Measurements from ENCODE around the gene RNGTT. TPM values are rescaled to one million over a fixed set of nuclear protein-coding genes. Genes with fewer than 3 reads are reported as not detected.
"Not testable (repeated sequence)": the region's sequence is repeated elsewhere in the genome, so short reads cannot be mapped to it uniquely, and the experiment has no call there.

RNGTT gene
- total RNA-seq, 1 donor from 2014 or later = 13.1 TPM

DNA sequence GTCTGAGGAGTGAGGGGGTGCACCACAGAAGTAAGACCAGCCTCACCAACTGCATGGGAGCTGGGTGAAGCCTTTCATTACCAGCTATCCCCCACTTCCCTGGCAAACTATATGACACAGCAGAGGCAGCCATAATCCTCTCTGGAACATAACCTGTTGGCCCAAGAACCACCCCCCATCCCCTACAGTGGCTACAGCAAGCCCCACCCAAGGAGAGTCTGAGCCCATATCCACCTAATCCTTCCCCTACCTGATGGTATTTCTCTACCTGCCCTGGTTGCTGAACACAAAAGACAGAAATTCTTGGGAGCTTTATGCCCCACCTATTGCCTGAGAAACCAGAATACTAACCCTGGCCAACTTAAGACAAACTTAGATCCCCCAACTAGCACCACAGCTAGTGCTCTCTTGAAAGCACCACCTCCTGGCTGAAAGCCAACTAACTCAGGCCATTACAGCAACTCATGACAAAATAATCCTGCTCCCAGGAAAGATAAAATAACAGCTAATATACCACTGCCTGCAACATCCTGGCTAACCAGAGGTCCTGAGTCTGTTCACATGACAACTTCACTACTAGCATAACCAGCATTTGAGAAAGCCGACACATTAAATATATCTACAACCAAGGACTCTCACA, 11.2 kb downstream of the RNGTT start:
- Mint-ChIP-seq H3K27ac (ENCODE audit: unreplicated experiment) (no peak overlapping the region), H3K36me3 (ENCODE audit: low read depth) (peaks cover 5% of the 10 kb centered on the region), H3K27me3 (ENCODE audit: low read depth) (no peaks in the 10 kb centered on the region), H3K4me3 (ENCODE audit: unreplicated experiment) (no peak overlapping the region), H3K4me1 (ENCODE audit: low read depth) (peaks cover 14% of the 10 kb centered on the region), H3K9me3 (ENCODE audit: low read depth) (peaks cover 12% of the 10 kb centered on the region)
- no peak for DNase-seq (ENCODE audit: low spot score)
- TF ChIP-seq, protein P1, sequence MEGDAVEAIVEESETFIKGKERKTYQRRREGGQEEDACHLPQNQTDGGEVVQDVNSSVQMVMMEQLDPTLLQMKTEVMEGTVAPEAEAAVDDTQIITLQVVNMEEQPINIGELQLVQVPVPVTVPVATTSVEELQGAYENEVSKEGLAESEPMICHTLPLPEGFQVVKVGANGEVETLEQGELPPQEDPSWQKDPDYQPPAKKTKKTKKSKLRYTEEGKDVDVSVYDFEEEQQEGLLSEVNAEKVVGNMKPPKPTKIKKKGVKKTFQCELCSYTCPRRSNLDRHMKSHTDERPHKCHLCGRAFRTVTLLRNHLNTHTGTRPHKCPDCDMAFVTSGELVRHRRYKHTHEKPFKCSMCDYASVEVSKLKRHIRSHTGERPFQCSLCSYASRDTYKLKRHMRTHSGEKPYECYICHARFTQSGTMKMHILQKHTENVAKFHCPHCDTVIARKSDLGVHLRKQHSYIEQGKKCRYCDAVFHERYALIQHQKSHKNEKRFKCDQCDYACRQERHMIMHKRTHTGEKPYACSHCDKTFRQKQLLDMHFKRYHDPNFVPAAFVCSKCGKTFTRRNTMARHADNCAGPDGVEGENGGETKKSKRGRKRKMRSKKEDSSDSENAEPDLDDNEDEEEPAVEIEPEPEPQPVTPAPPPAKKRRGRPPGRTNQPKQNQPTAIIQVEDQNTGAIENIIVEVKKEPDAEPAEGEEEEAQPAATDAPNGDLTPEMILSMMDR (IDR thresholded peaks at IDR 0.05) = no peak

- Mint-ChIP-seq H3K9me3 (ENCODE audit: low read depth) (no peaks in the 10 kb centered on the region), H3K4me1 (ENCODE audit: low read depth) (no peaks in the 10 kb centered on the region), H3K27ac (ENCODE audit: unreplicated experiment) (no peak overlapping the region), H3K27me3 (ENCODE audit: low read depth) (no peaks in the 10 kb centered on the region), H3K4me3 (ENCODE audit: unreplicated experiment) (no peak overlapping the region), H3K36me3 (ENCODE audit: low read depth) (no peaks in the 10 kb centered on the region)
- TF ChIP-seq, protein P1 (IDR thresholded peaks at IDR 0.05) = no peak
- DNase-seq (ENCODE audit: low spot score) = no peak
These were observed 17.9 kb downstream of the RNGTT start for GRCh38 chr6:88945415-88946008.

DNA sequence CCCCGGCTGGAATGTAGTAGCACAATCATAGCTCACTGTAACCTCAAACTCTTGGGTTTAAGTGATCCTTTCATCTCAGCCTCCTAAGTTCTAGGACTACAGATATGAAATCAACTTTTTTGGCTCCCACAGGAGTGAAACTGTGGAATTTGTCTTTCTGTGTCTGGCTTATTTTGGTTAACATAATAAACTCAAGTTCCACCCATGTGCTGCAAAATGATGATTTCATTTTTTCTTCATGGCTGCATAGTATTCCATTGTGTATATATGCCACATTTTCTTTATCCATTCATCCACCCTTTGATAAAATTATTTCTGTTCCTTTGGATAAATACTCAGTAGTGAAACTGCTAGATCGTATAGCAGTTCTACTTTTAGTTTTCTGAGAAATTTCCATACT, 29.9 kb downstream of the RNGTT start:
- Mint-ChIP-seq H3K27ac (ENCODE audit: unreplicated experiment) (no peak overlapping the region), H3K4me3 (ENCODE audit: unreplicated experiment) (no peak overlapping the region), H3K9me3 (ENCODE audit: low read depth) (peaks cover 13% of the 10 kb centered on the region), H3K36me3 (ENCODE audit: low read depth) (peaks cover 26% of the 10 kb centered on the region), H3K4me1 (ENCODE audit: low read depth) (no peaks in the 10 kb centered on the region), H3K27me3 (ENCODE audit: low read depth) (no peaks in the 10 kb centered on the region)
- no peak for DNase-seq (ENCODE audit: low spot score)
- TF ChIP-seq, protein P1 (IDR thresholded peaks at IDR 0.05) = no peak

- DNase-seq (ENCODE audit: low spot score) = not testable (repeated sequence)
- H3K9me3 Mint-ChIP-seq (ENCODE audit: low read depth) = peaks cover 11% of the 10 kb centered on the region
These were observed 31.4 kb downstream of the RNGTT start for GRCh38 chr6:88932019-88932418.

GRCh38 chr6:88922775-88923548, 40.5 kb downstream of the RNGTT start:
- Mint-ChIP-seq H3K9me3 (ENCODE audit: low read depth) (peaks cover 3% of the 10 kb centered on the region), H3K27me3 (ENCODE audit: low read depth) (no peaks in the 10 kb centered on the region), H3K36me3 (ENCODE audit: low read depth) (peaks cover 12% of the 10 kb centered on the region), H3K4me3 (ENCODE audit: unreplicated experiment) (no peak overlapping the region), H3K4me1 (ENCODE audit: low read depth) (no peaks in the 10 kb centered on the region), H3K27ac (ENCODE audit: unreplicated experiment) (no peak overlapping the region)
- TF ChIP-seq, protein P1 (IDR thresholded peaks at IDR 0.05) = no peak
- DNase-seq (ENCODE audit: low spot score) = no peak

More at GRCh38 chr6:88932019-88932418, 31.4 kb downstream of the RNGTT start:
- H3K36me3 Mint-ChIP-seq (ENCODE audit: low read depth) = peaks cover 25% of the 10 kb centered on the region
- H3K4me1 Mint-ChIP-seq (ENCODE audit: low read depth); H3K27ac Mint-ChIP-seq (ENCODE audit: unreplicated experiment); H3K27me3 Mint-ChIP-seq (ENCODE audit: low read depth); H3K4me3 Mint-ChIP-seq (ENCODE audit: unreplicated experiment): not testable (repeated sequence)
